Measurements from ENCODE around the gene FRMD8. TPM values are rescaled to one million over a fixed set of nuclear protein-coding genes. Genes with fewer than 3 reads are reported as not detected.
A peak's percentile ranks its signal among the peaks of the same experiment; 100 is the strongest.

The FRMD8 gene
- total RNA-seq, 1 experiment from 2014 or later: 18.9 TPM

GRCh38 chr11:65419772-65420481 lies 33.5 kb downstream of the FRMD8 start:
- Mint-ChIP-seq H3K4me3 (ENCODE audit: unreplicated experiment) (peak overlapping the region; percentile 63), H3K4me1 (ENCODE audit: insufficient read depth, unreplicated experiment) (peaks cover 34% of the 10 kb centered on the region), H3K36me3 (ENCODE audit: insufficient read depth, unreplicated experiment) (peaks cover 31% of the 10 kb centered on the region), H3K27me3 (ENCODE audit: insufficient read depth, unreplicated experiment) (peaks cover 10% of the 10 kb centered on the region), H3K27ac (ENCODE audit: low read depth, unreplicated experiment) (peak overlapping the region; percentile 99), H3K9me3 (ENCODE audit: unreplicated experiment) (no peaks in the 10 kb centered on the region)
- no TSS peak for BruUV-seq (replicated peaks)
- DNase-seq (ENCODE audit: unreplicated experiment): peak; percentile 97
- intact Hi-C loops (cut with micrococcal nuclease): no loop called here
- TF ChIP-seq CTCF (IDR thresholded peaks at IDR 0.05; ENCODE audit: unreplicated experiment): no peak
- ChIA-PET POLR2A (interaction anchor here (0.6 to 21.4 kb wide), 22 partner anchors 7 to 632 kb away, joined by 3 to 2994 read pairs (median 8); partner anchors contain the start of genes BANF1, DPF2, FAM89B and FRMD8), CTCF (interaction anchor here (0.6 to 1.4 kb wide), 10 partner anchors 12 to 222 kb away, joined by 3 to 7 read pairs (median 4); no protein-coding TSS in a partner anchor)

DNA sequence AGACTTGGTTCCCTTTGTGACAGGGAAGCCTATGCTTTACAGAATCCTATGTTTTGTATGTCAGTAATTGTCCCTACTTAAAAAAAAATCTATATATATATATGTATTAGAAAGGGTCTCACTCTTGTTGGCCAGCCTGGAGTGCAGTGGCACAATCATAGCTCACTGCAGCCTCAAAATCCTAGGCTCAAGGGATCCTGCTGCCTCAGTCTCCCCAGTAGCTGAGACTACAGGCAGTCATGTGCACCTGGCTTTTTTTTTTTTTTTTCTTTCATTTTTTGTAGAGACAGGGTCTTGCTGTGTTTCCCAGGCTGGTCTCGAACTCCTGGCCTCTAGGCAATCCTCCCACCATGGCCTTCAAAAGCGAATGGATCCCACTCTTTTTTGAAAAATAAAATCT lies 34.1 kb downstream of the FRMD8 start:
- peaks cover 37% of the 10 kb centered on the region for H3K36me3 Mint-ChIP-seq (ENCODE audit: insufficient read depth, unreplicated experiment)
- TF ChIP-seq CTCF (IDR thresholded peaks at IDR 0.05; ENCODE audit: unreplicated experiment): no peak
- intact Hi-C loops (cut with micrococcal nuclease): no loop called here
- peak overlapping the region; percentile 98 for H3K4me3 Mint-ChIP-seq (ENCODE audit: unreplicated experiment)
- ChIA-PET CTCF (interaction anchor here (0.6 to 1.2 kb wide), 7 partner anchors 37 to 120 kb away, joined by 3 to 7 read pairs (median 5); no protein-coding TSS in a partner anchor), POLR2A (interaction anchor here (0.7 to 21.4 kb wide), 20 partner anchors 7 to 299 kb away, joined by 3 to 2994 read pairs (median 9); partner anchors contain the start of genes DPF2, FAM89B, FAU and FRMD8)
- BruUV-seq (replicated peaks): TSS peak; percentile 47
- H3K9me3 Mint-ChIP-seq (ENCODE audit: unreplicated experiment): no peaks in the 10 kb centered on the region
- DNase-seq (ENCODE audit: unreplicated experiment): no peak
- peaks cover 10% of the 10 kb centered on the region for H3K27me3 Mint-ChIP-seq (ENCODE audit: insufficient read depth, unreplicated experiment)
- H3K4me1 Mint-ChIP-seq (ENCODE audit: insufficient read depth, unreplicated experiment): peaks cover 34% of the 10 kb centered on the region
- H3K27ac Mint-ChIP-seq (ENCODE audit: low read depth, unreplicated experiment): peak overlapping the region; percentile 99

GRCh38 chr11:65420979-65421793 lies 34.7 kb downstream of the FRMD8 start:
- POLR2A ChIA-PET: interaction anchor here (0.6 to 21.4 kb wide), 26 partner anchors 6 to 325 kb away, joined by 3 to 2994 read pairs (median 5); partner anchors contain the start of genes CDC42EP2, FAU, FRMD8 and MALAT1
- Mint-ChIP-seq H3K4me3 (ENCODE audit: unreplicated experiment) (peak overlapping the region; percentile 98), H3K27ac (ENCODE audit: low read depth, unreplicated experiment) (peak overlapping the region; percentile 99), H3K27me3 (ENCODE audit: insufficient read depth, unreplicated experiment) (peaks cover 10% of the 10 kb centered on the region), H3K9me3 (ENCODE audit: unreplicated experiment) (no peaks in the 10 kb centered on the region), H3K4me1 (ENCODE audit: insufficient read depth, unreplicated experiment) (peaks cover 34% of the 10 kb centered on the region), H3K36me3 (ENCODE audit: insufficient read depth, unreplicated experiment) (peaks cover 43% of the 10 kb centered on the region)
- BruUV-seq (replicated peaks): no TSS peak
- intact Hi-C loops (cut with micrococcal nuclease): loop anchor here (1.0 kb wide), 1 partner anchor 39 kb away; the partner anchor contains the start of gene SLC25A45
- CTCF ChIA-PET: interaction anchor here (0.6 to 1.1 kb wide), 8 partner anchors 38 to 240 kb away, joined by 3 to 7 read pairs (median 4); partner anchors contain the start of gene MALAT1
- peak; percentile 99 for DNase-seq (ENCODE audit: unreplicated experiment)
- no peak for TF ChIP-seq CTCF (IDR thresholded peaks at IDR 0.05; ENCODE audit: unreplicated experiment)

All from MCF 10A (cell line).